Loucy (cell line): Measurements from ENCODE around the gene TMEM235.

ENCODE experiments used
- EZH2phosphoT487 ChIP-seq: fragments of 200-600 bp; IDR thresholded peaks from 2 replicates; pipeline ENCODE4 v1.6.1; 2018; ENCODE audit warnings: antibody characterized with exemption, mild to moderate bottlenecking, moderate library complexity, borderline replicate concordance
- TF ChIP-seq, protein P1 (sequence below): fragments of 200-600 bp; sonication (generic); conservative IDR thresholded peaks from 2 replicates; pipeline ENCODE4 v1.5.1; 2014; ENCODE audit warnings: mild to moderate bottlenecking, antibody characterized with exemption, low read length

DNA sequence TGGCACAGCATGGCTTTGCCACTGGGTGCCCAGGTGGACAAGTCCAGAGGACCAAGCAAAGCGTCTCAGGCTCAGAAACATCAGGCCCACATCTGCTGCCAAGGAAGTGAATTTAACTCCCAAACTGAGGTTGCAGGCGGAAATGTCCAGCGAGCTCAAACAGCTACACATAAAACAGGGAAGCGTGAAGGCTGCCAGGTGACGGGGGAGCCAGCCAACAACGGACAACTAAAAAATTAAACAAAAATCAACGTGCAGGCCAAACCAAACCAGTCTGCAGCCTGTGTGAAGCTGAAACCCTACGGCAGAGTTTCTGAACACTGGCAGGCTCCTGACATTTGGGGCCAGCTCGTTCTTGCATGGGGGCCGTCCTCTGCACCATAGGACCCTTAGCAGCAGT, 47.1 kb upstream of the TMEM235 start:
- TF ChIP-seq, protein P1, sequence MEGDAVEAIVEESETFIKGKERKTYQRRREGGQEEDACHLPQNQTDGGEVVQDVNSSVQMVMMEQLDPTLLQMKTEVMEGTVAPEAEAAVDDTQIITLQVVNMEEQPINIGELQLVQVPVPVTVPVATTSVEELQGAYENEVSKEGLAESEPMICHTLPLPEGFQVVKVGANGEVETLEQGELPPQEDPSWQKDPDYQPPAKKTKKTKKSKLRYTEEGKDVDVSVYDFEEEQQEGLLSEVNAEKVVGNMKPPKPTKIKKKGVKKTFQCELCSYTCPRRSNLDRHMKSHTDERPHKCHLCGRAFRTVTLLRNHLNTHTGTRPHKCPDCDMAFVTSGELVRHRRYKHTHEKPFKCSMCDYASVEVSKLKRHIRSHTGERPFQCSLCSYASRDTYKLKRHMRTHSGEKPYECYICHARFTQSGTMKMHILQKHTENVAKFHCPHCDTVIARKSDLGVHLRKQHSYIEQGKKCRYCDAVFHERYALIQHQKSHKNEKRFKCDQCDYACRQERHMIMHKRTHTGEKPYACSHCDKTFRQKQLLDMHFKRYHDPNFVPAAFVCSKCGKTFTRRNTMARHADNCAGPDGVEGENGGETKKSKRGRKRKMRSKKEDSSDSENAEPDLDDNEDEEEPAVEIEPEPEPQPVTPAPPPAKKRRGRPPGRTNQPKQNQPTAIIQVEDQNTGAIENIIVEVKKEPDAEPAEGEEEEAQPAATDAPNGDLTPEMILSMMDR: no peak
- no peak for TF ChIP-seq EZH2phosphoT487
